IMR-90 (cell line): ENCODE data around the gene AMOTL2.

Source experiments
- CHD1 ChIP-seq: IDR thresholded peaks from 2 replicates; pipeline ENCODE4 v1.6.1; 2012; ENCODE audit warnings: low read depth, low read length, improper control_type of control experiment
- MAZ ChIP-seq: IDR thresholded peaks from 2 replicates; pipeline ENCODE4 v1.6.1; 2012; ENCODE audit warnings: low read depth, mild to moderate bottlenecking, low read length, improper control_type of control experiment, moderate library complexity, borderline replicate concordance
- MXI1 ChIP-seq: IDR thresholded peaks from 2 replicates; pipeline ENCODE4 v1.6.1; 2012; ENCODE audit warnings: low read depth, mild to moderate bottlenecking, low read length, moderate library complexity, borderline replicate concordance
- POLR2A ChIP-seq: IDR thresholded peaks from 2 replicates; pipeline ENCODE4 v1.6.1; 2012; ENCODE audit warnings: mild to moderate bottlenecking, low read depth, low read length
- SMC3 ChIP-seq: fragments of 150-350 bp; IDR thresholded peaks from 2 replicates; pipeline ENCODE4 v1.6.1; 2016; ENCODE audit warnings: low read depth, mild to moderate bottlenecking, antibody characterized with exemption, low read length, moderate library complexity
- USF2 ChIP-seq: fragments of 150-350 bp; IDR thresholded peaks from 2 replicates; pipeline ENCODE4 v1.6.1; 2017; ENCODE audit warnings: mild to moderate bottlenecking, antibody characterized with exemption, low read length, low read depth
- TF ChIP-seq, protein P1 (sequence below): conservative IDR thresholded peaks from 2 replicates; pipeline ENCODE4 v1.5.1; 2012; ENCODE audit warnings: mild to moderate bottlenecking, low read depth, low read length, improper control_type of control experiment
- TF ChIP-seq, protein P2 (sequence below): fragments of 150-350 bp; IDR thresholded peaks from 2 replicates; pipeline ENCODE4 v1.6.1; 2016; ENCODE audit warnings: low read depth, mild to moderate bottlenecking, low read length, moderate library complexity, borderline replicate concordance

- TF ChIP-seq, protein P1, sequence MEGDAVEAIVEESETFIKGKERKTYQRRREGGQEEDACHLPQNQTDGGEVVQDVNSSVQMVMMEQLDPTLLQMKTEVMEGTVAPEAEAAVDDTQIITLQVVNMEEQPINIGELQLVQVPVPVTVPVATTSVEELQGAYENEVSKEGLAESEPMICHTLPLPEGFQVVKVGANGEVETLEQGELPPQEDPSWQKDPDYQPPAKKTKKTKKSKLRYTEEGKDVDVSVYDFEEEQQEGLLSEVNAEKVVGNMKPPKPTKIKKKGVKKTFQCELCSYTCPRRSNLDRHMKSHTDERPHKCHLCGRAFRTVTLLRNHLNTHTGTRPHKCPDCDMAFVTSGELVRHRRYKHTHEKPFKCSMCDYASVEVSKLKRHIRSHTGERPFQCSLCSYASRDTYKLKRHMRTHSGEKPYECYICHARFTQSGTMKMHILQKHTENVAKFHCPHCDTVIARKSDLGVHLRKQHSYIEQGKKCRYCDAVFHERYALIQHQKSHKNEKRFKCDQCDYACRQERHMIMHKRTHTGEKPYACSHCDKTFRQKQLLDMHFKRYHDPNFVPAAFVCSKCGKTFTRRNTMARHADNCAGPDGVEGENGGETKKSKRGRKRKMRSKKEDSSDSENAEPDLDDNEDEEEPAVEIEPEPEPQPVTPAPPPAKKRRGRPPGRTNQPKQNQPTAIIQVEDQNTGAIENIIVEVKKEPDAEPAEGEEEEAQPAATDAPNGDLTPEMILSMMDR, result no peak
- TF ChIP-seq MXI1 (no peak), POLR2A (no peak), CHD1 (no peak), USF2 (no peak), SMC3 (no peak), MAZ (no peak)
- TF ChIP-seq, protein P2, sequence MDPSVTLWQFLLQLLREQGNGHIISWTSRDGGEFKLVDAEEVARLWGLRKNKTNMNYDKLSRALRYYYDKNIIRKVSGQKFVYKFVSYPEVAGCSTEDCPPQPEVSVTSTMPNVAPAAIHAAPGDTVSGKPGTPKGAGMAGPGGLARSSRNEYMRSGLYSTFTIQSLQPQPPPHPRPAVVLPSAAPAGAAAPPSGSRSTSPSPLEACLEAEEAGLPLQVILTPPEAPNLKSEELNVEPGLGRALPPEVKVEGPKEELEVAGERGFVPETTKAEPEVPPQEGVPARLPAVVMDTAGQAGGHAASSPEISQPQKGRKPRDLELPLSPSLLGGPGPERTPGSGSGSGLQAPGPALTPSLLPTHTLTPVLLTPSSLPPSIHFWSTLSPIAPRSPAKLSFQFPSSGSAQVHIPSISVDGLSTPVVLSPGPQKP, result no peak
Observed at GRCh38 chr3:134318166-134318565, 56.1 kb downstream of the AMOTL2 start.
